ENCODE measurements around the gene MRPL12. TPM values are rescaled to one million over a fixed set of nuclear protein-coding genes. Genes with fewer than 3 reads are reported as not detected.

The MRPL12 gene
- polyA plus RNA-seq, 3 donors: 21.2 to 57.0 (median 38.3) TPM

DNA sequence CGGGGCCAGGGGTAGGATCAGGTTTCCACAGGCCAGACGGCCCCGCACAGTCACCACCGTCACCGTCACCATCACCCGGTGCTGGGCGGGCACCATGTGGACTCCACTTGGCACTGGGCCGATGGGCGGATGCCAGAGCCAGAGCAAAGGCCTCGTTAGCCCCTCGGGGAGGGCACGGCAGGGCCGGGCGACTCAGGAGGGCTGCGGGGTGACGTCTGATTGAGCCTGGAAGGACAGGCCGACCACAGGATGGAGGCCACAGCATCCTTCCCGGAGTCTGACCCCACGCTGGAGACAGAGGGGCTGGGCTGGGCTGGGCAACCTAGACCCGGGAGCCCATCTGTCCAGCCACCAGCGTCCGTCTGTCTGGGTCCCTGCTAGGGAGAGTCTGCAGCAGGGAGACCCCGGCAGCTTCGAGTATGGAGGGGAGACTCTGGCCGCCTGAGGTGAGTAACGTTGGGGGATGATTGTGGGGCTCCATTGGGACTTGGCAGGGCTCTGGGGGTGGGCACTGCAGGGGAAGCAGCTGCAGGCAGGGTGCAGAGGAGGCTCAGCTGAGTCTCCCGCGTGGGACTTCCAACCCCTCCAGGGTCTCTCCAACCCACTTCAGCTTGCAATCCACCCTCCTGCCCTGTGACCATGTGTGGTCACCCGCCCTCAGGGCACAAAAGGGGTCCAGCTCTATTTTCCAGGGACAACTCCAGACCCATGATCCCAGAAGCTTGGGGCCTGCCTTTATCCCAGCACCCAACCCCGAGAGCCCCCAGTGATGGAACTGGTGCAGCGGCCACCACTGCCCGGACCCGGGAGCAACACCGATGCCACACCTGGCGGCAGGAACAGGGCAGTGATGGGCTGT is 31.5 kb downstream of the MRPL12 start:
- intact Hi-C loops (cut with micrococcal nuclease): no loop called here

More for the DNA sequence above, 31.5 kb downstream of the MRPL12 start:
- Mint-ChIP-seq H3K27me3 (ENCODE audit: low read depth in 3 of 3) (peaks cover 9 to 15% (median 11%) of the 10 kb centered on the region in 3 donors), H3K4me3 (peak overlapping the region; percentile 15 to 20), H3K9me3 (peaks cover 0 to 3% (median 0%) of the 10 kb centered on the region in 7 donors), H3K36me3 (no peaks in the 10 kb centered on the region), H3K4me1 (peaks cover 23% of the 10 kb centered on the region), H3K27ac (peak overlapping the region in 1 of 7 donors; percentile 71)
- peak overlapping the region; percentile 80 for H3K4me2 ChIP-seq (replicated peaks; ENCODE audit: extremely low read depth, low read length, poor library complexity, severe bottlenecking)
- no peaks in the 10 kb centered on the region for H3K79me2 ChIP-seq (ENCODE audit: insufficient read depth, low read length)
- H3K27ac ChIP-seq (ENCODE audit: low read depth in 1 of 2, low read length in 2 of 2): peak overlapping the region in 1 of 2 donors; percentile 75
- DNase-seq: no peak
- no peaks in the 10 kb centered on the region for H3K9me3 ChIP-seq (replicated peaks in 1 of 2; ENCODE audit: control insufficient read depth in 1 of 2, insufficient read depth in 1 of 2, low read length in 2 of 2)
- TF ChIP-seq, protein P1, sequence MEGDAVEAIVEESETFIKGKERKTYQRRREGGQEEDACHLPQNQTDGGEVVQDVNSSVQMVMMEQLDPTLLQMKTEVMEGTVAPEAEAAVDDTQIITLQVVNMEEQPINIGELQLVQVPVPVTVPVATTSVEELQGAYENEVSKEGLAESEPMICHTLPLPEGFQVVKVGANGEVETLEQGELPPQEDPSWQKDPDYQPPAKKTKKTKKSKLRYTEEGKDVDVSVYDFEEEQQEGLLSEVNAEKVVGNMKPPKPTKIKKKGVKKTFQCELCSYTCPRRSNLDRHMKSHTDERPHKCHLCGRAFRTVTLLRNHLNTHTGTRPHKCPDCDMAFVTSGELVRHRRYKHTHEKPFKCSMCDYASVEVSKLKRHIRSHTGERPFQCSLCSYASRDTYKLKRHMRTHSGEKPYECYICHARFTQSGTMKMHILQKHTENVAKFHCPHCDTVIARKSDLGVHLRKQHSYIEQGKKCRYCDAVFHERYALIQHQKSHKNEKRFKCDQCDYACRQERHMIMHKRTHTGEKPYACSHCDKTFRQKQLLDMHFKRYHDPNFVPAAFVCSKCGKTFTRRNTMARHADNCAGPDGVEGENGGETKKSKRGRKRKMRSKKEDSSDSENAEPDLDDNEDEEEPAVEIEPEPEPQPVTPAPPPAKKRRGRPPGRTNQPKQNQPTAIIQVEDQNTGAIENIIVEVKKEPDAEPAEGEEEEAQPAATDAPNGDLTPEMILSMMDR (IDR thresholded peaks at IDR 0.05): no peak
- H4K20me1 ChIP-seq (ENCODE audit: insufficient read depth, low read length): no peaks in the 10 kb centered on the region
- H3K27me3 ChIP-seq (ENCODE audit: control insufficient read depth in 2 of 2, insufficient read depth in 2 of 2, low read length in 2 of 2): no peaks in the 10 kb centered on the region
- H3K4me3 ChIP-seq (replicated peaks in 1 of 3; ENCODE audit: low read depth in 2 of 3, low read length in 3 of 3): peak overlapping the region in 1 of 3 experiments; percentile 71
- no peaks in the 10 kb centered on the region for H3K36me3 ChIP-seq (replicated peaks in 1 of 2; ENCODE audit: control insufficient read depth in 1 of 2, insufficient read depth in 2 of 2, low read length in 2 of 2)
- H3K9ac ChIP-seq (ENCODE audit: insufficient read depth, low read length, poor library complexity, severe bottlenecking): peak overlapping the region; percentile 51
- H3K4me1 ChIP-seq (ENCODE audit: control insufficient read depth in 1 of 2, insufficient read depth in 2 of 2, low read length in 2 of 2): peaks cover 13 to 30% of the 10 kb centered on the region in 2 donors
- 91% methylated on average over 33 of the region's 35 CpGs for WGBS (ENCODE audit: insufficient coverage)
- peak overlapping the region; percentile 86 for H2AFZ ChIP-seq (ENCODE audit: insufficient read depth, low read depth, low read length, poor library complexity, severe bottlenecking)

All from CD14-positive monocyte (primary cell).